OCI-M2 (cell line): ENCODE measurements around the gene DGKQ.
"Not testable (repeated sequence)": the region's sequence is repeated elsewhere in the genome, so short reads cannot be mapped to it uniquely, and the experiment has no call there.

Source experiments
- DNase-seq: peaks from one replicate; lab custom pipeline; 2025; ENCODE audit not compliant: unreplicated experiment; lab: John Stamatoyannopoulos, UW

Gene DGKQ

DNA sequence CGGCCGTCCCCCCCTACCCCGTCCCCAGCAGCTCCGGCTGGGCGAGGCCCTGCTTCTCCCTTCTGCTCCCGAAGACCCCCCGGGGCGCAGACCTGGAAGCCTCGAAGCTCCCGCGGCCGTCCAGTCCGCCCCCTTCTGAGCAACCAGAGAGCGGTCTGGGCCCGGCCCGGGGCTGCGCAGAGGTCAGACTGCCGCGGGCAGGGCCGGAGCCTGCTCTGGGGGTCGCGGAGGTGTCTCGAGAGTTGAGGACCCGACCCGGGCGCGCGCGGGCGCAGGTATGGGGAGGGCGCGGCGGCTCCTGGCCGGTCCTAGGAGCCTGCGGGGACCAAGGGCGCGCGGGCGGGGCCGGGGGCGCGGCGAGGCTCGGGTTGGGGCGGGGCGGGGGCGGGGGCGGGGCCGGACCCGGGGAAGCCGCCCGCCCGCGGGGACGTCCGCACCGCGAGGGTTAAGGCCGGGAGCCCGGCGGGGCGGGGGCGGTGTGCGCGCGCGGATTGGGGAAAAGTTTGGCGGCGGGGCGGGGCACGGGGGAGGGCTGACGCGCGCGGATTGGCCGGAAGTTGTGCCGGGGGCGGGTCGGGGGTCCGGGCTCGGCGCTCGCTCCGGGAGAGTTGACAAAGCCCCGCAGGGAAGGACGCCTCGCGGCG lies 37.8 kb upstream of the DGKQ start, which contains the start of gene FGFRL1:
Gene FGFRL1 (plus strand): TSS at position 605 of the 644 bp plus-strand sequence. CDS start 860 bp downstream, outside the sequence.
- no peak for DNase-seq

- no peak for DNase-seq
These were observed 37.1 kb upstream of the DGKQ start for GRCh38 chr4:1010395-1011021.

DNA sequence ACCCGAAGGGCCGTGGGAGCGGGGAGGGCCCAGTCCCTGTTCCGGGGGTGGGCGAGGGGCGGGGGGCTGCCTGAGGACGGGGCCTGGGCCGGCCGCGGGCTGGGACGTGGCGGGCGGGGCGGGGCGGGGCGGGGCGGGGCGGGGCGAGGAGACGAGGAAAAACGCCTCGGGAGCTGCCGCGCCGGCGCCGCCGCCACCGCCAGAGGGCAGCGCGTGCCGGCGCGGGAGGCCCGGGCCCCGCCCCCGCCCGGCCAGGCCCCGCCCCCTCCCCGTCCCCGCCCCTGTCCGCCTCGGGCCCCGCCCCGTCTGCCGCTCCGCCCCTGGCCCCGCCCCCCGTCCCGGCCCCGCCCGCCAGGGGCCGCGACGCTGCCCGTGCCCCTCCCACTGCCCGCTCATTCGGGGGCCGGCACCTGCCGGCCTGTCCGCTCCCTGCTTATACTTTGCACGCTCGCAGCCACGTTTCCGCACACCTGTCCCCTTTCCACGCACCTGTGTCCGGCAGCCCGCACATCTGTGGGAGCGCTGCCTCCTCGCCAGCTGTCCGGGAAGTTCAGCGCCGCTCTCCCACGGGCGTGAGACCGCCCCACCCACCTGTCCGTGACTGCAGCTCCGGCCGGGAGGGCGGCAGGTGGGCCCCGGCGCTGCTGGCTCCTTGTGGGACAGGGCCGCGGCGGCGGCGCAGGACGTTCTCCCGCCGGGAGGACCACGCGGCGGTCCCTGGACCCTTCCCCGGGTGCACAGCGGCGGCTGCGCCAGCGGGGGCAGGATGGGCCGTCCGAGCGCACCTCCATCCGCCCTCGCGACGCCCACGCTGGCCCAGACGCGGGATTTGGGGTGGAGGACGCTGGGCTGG lies 36.4 kb upstream of the DGKQ start:
- DNase-seq: no peak

DNA sequence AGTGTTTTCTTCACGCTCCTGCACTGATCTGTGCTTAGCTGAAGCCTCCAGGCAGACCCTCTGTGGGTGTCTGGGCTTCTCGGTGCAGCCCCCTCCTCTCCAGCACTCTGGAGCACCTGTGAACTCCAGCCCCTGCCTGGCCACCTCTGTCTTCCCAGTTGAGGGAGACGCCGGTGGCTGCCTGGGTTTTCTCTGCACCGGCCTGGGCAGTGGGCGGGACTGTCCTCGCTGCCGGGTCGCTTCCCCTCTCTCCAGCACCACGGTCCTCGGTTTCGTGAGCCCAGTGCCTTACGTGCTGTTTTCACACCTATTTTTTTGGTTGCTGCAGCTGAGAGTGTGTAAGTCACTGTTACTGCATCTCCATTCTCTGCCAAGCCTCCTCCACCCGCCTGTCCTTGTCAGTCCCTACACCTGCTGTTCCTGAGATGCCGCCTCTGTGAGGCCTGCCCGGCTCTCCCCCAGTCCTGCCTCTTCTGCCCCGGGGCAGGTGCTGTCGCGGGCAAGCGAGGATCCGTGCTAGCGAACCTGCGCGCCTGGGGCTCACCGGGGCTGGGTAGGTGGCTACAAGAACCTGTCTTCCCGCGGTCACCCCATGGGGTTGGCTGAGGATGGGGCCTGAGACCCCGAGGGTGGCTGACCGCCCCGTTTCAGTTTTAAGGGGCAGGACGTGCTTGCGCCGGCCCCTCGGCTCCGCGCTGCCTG lies 35.6 kb upstream of the DGKQ start:
- no peak for DNase-seq

DNA sequence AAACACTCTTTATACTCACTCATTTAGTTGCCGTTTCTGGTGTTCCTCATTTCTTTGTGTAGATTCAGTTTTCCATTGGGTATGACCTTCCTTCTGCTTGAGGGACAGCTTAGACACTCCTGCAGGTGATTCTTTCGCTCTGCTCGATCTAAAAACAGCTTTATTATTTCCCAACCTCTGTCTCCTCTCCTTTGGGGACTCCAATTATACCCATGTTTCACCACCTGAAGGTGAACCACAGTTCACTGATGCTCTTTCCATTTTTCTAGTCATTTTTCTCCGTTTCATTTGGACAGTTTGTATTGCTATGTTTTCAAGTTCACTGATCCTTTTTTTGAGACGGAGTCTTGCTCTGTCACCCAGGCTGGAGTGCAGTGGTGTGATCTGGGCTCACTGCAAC lies 33.5 kb upstream of the DGKQ start:
- DNase-seq: no peak

GRCh38 chr4:1004557-1005485 lies 31.5 kb upstream of the DGKQ start:
- DNase-seq: no peak

GRCh38 chr4:1004071-1004418 lies 30.7 kb upstream of the DGKQ start:
- no peak for DNase-seq

DNA sequence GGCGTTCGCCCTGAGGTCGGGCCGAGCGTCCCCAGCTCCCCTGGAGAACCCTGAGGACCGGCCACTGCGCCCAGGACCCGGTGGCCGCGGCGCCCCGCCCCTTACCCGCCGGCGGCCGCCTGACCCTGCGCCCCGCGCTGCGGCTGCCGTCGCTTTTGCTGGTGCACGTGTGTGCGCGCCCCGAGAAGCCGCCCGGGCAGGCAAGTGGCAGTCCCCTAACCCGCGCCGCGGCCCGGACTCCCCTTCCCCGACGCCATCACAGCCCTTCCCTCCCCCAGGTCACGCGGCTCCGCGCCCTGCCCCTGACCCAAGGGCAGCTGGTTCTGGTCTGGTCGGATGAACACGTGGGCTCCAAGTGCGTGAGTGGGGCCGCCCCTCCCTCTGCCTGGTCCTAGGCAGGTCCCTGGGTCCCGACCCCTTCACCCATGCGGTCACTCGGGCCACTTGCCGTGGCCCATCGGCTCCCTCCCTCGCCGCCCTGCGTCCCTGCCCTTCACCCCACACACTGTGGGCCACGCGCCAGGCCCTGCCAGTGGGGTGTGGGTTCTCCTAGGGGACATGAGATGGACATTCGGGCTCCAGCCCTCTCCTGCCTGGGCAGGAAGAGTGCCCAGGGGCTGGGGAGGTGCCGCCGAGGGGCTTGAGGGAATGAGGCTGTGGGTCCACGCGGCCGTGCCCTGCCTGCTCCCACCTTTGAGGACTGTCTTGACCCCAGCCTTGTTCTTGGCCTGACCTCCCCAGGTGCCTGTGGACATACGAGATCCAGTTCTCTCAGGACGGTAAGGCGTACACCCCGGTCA lies 30.1 kb upstream of the DGKQ start:
- no peak for DNase-seq

DNA sequence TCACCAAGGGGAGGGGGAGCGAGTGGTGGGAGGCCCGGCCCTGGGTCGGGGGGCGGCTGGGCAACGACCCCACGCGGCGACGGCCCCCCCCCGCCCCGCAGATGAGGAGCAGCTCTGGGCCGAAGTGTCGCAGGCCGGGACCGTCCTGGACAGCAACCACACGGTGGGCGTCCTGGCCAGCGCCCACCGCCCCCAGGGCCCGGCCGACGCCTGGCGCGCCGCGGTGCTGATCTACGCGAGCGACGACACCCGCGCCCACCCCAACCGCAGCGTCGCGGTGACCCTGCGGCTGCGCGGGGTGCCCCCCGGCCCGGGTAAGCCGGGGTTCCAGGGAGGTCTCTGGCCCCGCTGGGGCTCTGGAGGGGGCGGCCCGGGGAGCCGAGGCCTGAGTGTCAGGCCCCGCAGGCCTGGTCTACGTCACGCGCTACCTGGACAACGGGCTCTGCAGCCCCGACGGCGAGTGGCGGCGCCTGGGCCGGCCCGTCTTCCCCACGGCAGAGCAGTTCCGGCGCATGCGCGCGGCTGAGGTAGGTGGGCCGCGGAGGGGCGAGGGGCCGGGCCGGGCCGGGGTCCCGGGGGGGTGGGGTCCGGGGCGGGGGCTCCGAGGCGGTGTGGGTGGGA lies 29.4 kb upstream of the DGKQ start:
- DNase-seq: no peak

- DNase-seq: no peak
These were observed 28.8 kb upstream of the DGKQ start for GRCh38 chr4:1002131-1002630.

- DNase-seq: no peak
These were observed 28.3 kb upstream of the DGKQ start for GRCh38 chr4:1001561-1002130.

DNA sequence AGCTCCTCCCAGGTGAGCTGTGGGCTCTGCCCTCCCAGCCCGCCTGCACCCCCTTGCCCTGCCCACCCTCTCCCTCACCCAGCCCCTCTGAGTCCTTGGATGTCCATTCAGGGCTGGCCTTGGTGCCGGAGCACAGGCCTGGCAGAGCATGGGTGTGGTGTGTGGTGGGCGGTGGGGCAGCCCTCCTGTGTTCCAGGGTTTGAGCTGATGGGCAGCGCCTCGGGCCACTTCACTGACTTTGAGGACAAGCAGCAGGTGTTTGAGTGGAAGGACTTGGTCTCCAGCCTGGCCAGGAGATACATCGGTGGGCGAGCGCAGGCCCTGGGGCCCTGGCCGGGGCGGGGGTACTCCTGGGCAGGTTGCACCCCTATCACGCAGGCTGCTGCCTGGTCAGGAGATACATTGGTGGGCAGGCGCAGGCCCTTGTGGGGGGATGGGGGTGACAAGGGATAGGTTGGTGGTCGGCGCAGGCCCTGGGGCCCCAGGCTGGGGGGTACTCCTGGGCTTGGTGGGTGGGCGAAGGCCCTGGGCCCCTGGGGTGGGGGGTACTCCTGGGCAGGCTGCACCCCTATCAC lies 27.4 kb upstream of the DGKQ start:
- no peak for DNase-seq

DNA sequence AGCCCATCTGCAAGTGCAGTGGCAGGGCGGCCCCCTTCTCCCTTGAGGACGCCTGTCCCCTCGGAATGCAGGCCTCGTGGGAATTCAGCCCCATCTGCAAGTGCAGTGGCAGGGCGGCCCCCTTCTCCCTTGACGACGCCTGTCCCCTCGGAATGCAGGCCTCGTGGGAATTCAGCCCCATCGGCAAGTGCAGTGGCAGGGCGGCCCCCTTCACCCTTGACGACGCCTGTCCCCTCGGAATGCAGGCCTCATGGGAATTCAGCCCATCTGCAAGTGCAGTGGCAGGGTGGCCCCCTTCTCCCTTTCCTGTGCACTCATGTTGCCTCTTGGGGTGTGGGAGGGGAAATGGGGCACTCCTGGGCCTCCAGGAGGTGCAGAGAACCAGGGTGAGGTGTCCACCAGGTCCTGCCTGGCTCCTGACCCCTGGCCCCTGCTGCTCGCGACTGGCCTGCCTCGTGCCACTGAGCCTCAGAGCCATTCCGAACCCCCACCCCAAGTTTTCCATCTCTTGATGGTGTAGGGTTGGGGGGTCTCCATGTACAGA lies 26.6 kb upstream of the DGKQ start:
- no peak for DNase-seq

DNA sequence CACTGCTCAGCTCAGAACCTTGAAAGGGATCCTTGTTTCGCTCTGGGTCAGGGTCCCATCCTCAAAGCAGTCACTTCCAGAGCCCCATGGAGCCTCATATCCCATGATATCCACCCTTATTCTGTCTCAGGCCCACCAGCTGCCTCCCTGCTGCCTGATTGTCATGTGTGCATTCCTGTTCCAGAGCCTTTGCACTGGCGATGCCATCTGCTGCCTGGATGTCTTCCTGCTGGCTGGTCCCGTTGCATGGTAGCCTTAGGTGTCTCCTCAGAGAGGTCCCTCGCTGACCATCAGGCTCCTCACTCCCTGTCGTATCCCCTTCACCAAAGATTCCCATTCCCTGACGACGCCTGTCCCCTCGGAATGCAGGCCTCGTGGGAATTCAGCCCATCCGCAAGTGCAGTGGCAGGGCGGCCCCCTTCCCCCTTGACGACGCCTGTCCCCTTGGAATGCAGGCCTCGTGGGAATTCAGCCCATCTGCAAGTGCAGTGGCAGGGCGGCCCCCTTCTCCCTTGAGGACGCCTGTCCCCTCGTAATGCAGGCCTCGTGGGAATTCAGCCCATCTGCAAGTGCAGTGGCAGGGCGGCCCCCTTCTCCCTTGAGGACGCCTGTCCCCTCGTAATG lies 26.0 kb upstream of the DGKQ start:
- not testable (repeated sequence) for DNase-seq

- DNase-seq: no peak
These were observed 24.8 kb upstream of the DGKQ start for GRCh38 chr4:998096-998691.

- no peak for DNase-seq
These were observed 24.2 kb upstream of the DGKQ start for GRCh38 chr4:997375-998071.

DNA sequence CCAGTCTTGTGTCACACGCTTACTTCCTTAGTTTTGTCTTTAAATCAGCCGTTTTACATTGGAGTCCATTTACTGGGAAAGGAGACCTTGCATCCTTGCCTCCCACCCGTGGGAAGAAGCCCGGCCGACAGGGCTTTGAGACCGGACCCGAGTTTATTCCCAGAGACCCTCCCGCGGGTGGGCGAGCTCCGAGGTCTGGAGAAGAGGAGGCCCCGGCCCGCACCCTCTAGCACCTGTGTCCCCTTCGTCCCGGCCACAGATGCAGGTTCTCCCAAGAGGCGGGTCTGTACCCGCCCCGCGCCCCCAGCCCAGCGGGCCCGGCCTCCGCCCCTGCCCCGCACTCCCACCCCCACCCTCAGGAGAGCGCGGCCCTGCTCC lies 23.6 kb upstream of the DGKQ start:
- DNase-seq: no peak
